ENCODE data around the gene METTL8.

GRCh38 chr2:171447675-171448074 lies 13.9 kb upstream of the METTL8 start:
- TF ChIP-seq CTCF (IDR thresholded peaks at IDR 0.05) = no peak
- no peak for TF ChIP-seq ZFX (IDR thresholded peaks at IDR 0.05; ENCODE audit: borderline replicate concordance)

All from 22Rv1 (cell line).